Stimulated activated CD4-positive, alpha-beta T cell treated with anti-CD3 and anti-CD28 coated beads, Interleukin-15, amount 100 ng/mL, for 1 hour (primary cell): ENCODE data around the gene XIRP2.
"Not testable (repeated sequence)": the region's sequence is repeated elsewhere in the genome, so short reads cannot be mapped to it uniquely, and the experiment has no call there.

Experiments
- DNase-seq, 2 donors: peaks; one replicate each; pipeline ENCODE4 v3.0.0-alpha.2; 2020; ENCODE audit warnings: low read depth in 1 of 2, low spot score in 1 of 2

Gene XIRP2

DNA sequence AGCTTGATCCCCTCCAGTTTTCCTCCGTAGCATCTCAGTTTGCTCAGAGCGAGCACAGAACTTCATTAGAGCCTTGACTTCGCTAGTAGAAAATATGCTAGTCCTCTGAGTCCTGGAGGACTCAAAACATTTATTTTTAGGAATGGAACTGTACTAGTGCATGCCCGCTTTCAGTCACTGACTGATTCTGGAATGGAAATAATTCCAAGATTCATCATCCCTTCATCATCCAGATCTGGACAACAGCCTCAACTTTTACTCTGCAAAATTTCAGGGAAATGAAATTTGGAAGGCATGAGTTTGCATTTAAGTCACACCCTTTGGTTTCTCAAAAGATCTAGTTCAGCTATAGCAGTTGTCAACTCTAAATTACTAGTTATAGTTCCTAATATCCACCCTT lies 304.6 kb downstream of the XIRP2 start:
- no peak for DNase-seq

GRCh38 chr2:167196461-167197252 lies 308.4 kb downstream of the XIRP2 start:
- DNase-seq = no peak

DNA sequence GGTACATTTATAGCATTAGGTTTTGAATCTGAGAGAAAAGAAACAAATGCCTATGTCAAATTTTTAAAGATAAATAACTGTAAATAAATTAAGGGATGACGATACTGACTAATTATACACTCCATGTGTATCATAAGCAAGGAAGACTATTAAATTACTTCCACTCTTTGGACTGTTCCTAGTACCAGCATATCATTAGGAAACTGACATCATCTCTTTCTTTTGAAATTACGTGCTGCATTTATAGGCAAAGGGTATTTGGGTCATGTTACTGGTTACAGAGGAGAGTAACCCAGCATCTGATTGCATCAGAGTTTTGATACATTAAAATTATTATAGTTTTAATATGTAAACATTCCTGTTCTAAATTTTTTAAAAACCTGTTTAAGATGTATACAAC lies 309.7 kb downstream of the XIRP2 start:
- no peak for DNase-seq

GRCh38 chr2:167198576-167198975 lies 310.3 kb downstream of the XIRP2 start:
- DNase-seq = no peak

GRCh38 chr2:167200019-167200418 lies 311.7 kb downstream of the XIRP2 start:
- DNase-seq = no peak

- DNase-seq = no peak
Observed at GRCh38 chr2:167209784-167210183, 321.5 kb downstream of the XIRP2 start.

- no peak for DNase-seq
Observed at GRCh38 chr2:167212014-167212648, 323.9 kb downstream of the XIRP2 start.

DNA sequence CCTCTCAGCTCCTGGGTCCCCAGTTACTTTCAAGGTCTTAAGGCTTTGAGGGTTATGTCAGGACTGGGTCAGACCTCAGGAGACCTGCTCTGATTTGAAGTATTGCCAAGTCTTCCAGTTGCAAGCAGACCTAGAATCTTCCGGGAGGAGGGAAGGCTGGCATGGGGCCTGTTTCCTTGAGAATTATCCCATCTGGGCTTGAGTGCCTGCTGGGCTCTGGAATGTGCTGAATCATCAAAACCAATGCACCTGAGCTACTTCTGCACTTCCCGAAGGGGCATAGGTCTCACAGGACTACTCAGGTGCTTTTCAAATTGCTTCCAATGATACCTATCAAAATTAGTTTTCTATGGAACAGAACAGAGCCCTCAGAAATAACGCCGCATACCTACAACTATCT lies 327.3 kb downstream of the XIRP2 start:
- DNase-seq = no peak

DNA sequence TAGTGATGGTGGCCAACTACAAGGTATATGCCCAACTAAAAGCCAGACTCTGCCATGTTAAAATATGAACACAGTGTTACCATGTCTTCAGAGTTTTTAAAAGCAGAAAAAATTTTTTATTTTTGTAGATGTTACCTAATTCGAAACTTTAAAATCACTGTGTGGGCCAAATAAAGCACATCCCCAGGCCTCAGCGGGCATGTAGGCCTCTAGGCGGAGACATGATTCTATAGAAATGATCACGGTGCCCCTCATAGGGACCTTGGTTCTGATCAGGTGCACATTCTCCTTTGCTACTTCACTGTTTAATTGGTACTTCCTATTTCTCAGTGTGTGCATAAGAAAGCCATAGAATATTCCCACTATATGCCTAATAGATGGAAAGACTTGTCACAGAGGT lies 349.2 kb downstream of the XIRP2 start:
- no peak for DNase-seq

DNA sequence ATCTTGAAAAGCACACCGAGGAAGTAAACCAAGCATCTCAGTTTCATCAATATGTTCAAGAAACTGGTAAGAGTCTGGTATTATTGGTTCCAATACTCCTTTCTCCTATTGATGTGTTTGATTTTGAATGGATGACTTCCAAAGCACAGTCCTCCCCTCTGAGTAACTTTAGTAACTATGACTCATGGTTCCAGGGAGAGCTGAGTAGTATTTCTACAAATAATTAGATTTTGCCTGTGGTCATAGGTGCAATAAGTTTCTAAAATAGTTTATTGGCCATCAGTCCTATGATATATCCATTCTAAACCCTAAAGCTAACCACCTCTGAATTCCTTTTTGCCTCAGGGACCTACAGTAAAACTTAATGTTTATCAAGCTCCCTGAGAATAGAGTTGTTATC lies 352.4 kb downstream of the XIRP2 start:
- no peak for DNase-seq

DNA sequence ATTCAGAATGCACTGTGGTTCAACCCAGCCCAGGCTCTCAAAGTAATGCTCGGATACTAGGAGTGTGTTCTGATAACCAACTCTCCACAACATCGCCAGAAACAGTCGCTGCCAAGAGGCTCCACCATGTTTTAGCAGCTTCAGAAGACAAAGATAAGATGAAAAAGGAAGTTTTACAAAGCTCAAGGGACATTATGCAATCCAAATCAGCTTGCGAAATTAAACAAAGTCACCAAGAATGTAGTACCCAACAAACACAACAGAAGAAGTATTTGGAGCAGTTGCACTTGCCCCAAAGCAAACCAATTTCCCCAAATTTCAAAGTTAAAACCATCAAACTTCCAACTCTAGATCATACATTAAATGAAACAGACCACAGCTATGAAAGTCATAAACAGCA lies 360.9 kb downstream of the XIRP2 start:
- DNase-seq = no peak

DNA sequence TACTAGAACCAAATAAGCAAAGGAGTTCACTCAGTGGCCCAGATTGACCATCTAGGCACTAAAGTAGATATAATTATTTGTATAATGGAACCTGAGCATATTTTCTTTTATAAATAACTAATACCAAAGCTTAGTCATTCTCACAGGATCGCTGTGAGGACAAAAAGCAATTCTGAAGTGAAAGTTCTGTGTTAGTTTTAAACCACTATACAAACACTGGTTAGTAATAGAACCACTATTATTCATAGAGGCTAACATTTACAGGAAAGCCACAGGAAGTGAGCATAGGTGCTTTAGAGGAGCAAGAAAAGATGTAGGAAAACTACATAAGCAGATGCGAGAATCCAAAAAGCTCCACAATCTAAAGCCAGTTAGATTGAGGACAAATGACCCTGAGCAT lies 364.7 kb downstream of the XIRP2 start:
- DNase-seq = no peak

GRCh38 chr2:167254721-167255120 lies 366.4 kb downstream of the XIRP2 start:
- no peak for DNase-seq

DNA sequence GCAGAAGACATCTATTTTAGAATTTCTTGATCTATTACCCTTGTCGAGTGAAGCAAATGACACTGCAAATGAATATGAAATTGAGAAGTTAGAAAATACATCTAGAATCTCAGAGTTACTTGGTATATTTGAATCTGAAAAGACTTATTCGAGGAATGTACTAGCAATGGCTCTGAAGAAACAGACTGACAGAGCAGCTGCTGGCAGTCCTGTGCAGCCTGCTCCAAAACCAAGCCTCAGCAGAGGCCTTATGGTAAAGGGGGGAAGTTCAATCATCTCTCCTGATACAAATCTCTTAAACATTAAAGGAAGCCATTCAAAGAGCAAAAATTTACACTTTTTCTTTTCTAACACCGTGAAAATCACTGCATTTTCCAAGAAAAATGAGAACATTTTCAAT lies 370.4 kb downstream of the XIRP2 start:
- no peak for DNase-seq

- no peak for DNase-seq
Observed at GRCh38 chr2:167264380-167264779, 376.1 kb downstream of the XIRP2 start.

DNA sequence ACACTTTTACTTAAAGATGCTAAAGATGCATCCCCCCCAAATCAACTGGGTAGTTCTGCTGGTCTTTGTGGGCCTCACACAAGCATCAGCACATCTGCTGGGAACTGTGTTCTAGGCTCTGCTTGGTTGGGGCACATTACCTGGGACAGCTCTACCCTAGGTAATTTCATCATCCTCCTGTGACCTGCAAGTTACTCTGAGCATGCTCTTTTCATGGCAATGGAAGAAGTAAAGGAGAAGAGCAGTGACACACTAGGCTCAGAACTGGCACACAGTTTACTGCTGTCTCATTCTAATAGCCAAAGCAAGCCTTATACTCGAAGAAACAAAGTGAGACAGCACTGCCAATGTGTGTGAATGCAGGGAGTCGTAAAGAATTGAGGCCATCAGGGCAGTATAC lies 376.7 kb downstream of the XIRP2 start:
- no peak for DNase-seq

- no peak for DNase-seq
Observed at GRCh38 chr2:167265722-167266121, 377.4 kb downstream of the XIRP2 start.

GRCh38 chr2:167268245-167268644 lies 380.0 kb downstream of the XIRP2 start:
- not testable (repeated sequence) for DNase-seq

GRCh38 chr2:167271932-167272331 lies 383.7 kb downstream of the XIRP2 start:
- DNase-seq = no peak

- no peak for DNase-seq
Observed at GRCh38 chr2:167275046-167275445, 386.8 kb downstream of the XIRP2 start.

DNA sequence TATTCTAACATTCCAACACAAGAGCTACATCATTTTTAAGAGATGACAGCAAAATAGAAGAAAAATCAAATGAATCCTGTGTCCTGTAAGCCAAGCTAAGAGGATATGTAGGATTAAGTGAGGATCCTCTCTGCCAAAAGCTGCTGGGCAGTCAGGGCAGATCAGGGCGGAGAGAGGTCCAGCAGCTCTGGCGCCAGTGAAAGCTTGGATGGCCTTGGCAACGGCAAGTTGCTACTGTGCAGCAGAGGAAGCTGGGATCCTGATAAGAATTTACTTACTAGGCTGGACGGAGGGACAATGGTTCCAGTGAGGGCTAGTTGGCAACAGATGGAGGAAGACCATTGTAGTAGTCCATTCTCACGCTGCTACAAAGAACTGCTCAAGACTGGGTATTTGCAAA lies 391.5 kb downstream of the XIRP2 start:
- no peak for DNase-seq

- no peak for DNase-seq
Observed at GRCh38 chr2:167287212-167287611, 398.9 kb downstream of the XIRP2 start.
